ENCODE measurements around the gene ACTBL2. TPM values are rescaled to one million over a fixed set of nuclear protein-coding genes. Genes with fewer than 3 reads are reported as not detected.

ACTBL2 gene
- 0.35 TPM in 1 of 2 replicates, not detected in the other for total RNA-seq

GRCh38 chr5:57482671-57483106, at the start of gene ACTBL2:
ACTBL2 (minus strand) TSS chr5:57482811; CDS start chr5:57482707, 104 bp downstream.

Data from pericardium fibroblast (primary cell).